Measurements from ENCODE around the gene CPED1.
"Not testable (repeated sequence)": the region's sequence is repeated elsewhere in the genome, so short reads cannot be mapped to it uniquely, and the experiment has no call there.

DNA sequence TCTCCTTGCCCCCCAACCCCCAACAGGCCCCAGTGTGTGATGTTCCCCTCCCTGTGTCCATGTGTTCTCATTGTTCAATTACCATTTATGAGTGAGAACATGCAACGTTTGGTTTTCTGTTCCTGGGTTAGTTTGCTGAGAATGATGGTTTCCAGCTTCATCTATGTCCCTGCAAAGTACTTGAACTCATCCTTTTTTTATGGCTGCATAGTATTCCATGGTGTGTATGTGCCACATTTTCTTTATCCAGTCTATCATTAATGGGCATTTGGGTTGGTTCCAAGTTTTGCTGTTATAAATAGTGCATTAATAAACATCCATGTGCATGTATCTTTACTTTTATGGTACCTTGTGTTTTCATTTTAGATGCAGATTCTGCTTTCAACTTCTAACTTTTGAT is 136.9 kb downstream of the CPED1 start:
- TF ChIP-seq, protein P1, sequence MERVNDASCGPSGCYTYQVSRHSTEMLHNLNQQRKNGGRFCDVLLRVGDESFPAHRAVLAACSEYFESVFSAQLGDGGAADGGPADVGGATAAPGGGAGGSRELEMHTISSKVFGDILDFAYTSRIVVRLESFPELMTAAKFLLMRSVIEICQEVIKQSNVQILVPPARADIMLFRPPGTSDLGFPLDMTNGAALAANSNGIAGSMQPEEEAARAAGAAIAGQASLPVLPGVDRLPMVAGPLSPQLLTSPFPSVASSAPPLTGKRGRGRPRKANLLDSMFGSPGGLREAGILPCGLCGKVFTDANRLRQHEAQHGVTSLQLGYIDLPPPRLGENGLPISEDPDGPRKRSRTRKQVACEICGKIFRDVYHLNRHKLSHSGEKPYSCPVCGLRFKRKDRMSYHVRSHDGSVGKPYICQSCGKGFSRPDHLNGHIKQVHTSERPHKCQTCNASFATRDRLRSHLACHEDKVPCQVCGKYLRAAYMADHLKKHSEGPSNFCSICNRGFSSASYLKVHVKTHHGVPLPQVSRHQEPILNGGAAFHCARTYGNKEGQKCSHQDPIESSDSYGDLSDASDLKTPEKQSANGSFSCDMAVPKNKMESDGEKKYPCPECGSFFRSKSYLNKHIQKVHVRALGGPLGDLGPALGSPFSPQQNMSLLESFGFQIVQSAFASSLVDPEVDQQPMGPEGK (CRISPR knock-in tag; IDR thresholded peaks at IDR 0.05; ENCODE audit: borderline replicate concordance): not testable (repeated sequence)
- TF ChIP-seq TCF4 (CRISPR knock-in tag; IDR thresholded peaks at IDR 0.05; ENCODE audit: borderline replicate concordance); SNAI2 (CRISPR knock-in tag; IDR thresholded peaks at IDR 0.05); ARNTL (CRISPR knock-in tag; IDR thresholded peaks at IDR 0.05; ENCODE audit: borderline replicate concordance, low read depth); ZFP30 (CRISPR knock-in tag; IDR thresholded peaks at IDR 0.05); CSDC2 (CRISPR knock-in tag; IDR thresholded peaks at IDR 0.05); ZFP3 (CRISPR knock-in tag; IDR thresholded peaks at IDR 0.05); RARB (CRISPR knock-in tag; IDR thresholded peaks at IDR 0.05); ZC3H10 (CRISPR knock-in tag; IDR thresholded peaks at IDR 0.05); ZNF70 (CRISPR knock-in tag; IDR thresholded peaks at IDR 0.05): not testable (repeated sequence)

Measured in SK-N-SH treated with all-trans-retinoic acid at 6 μM for 48 hours (cell line).